Tibial artery (tissue), 4 donors: Measurements from ENCODE around the gene GTF3A.

Experiments
- DNase-seq, 2 donors: peaks; one replicate each; pipeline ENCODE4 v3.0.0-alpha.2; 2019
- H3K27ac ChIP-seq, 2 donors: fragments of 200-600 bp; sonication (generic) in 1 of 2; 1 replicate in 1 of 2; 2 replicates in 1 of 2; pipeline ENCODE4 v1.5.1; 2018 to 2019; ENCODE audit warnings: mild to moderate bottlenecking in 1 of 2
- H3K27me3 ChIP-seq, 2 donors: fragments of 200-600 bp; sonication (generic) in 1 of 2; one replicate each; pipeline versions ENCODE4 v1.5.1 to v1.6.0; 2016 to 2019
- H3K36me3 ChIP-seq, 3 donors: fragments of 200-600 bp; sonication (generic) in 2 of 3; one replicate each; pipeline ENCODE4 v1.5.1; 2016 to 2019; ENCODE audit warnings: mild to moderate bottlenecking in 2 of 3
- H3K4me1 ChIP-seq, 4 donors: fragments of 200-600 bp; sonication (generic) in 2 of 4; 1 replicate in 3 of 4; 2 replicates in 1 of 4; pipeline ENCODE4 v1.5.1; 2016 to 2019
- H3K4me3 ChIP-seq, 2 donors: fragments of 200-600 bp; sonication (generic) in 1 of 2; 1 replicate in 1 of 2; 2 replicates in 1 of 2; pipeline ENCODE4 v1.5.1; 2018 to 2019; ENCODE audit warnings: mild to moderate bottlenecking in 2 of 2
- H3K9me3 ChIP-seq, 3 donors: fragments of 200-600 bp; sonication (generic) in 1 of 3; one replicate each; pipeline ENCODE4 v1.5.1; 2016 to 2019
- CTCF ChIP-seq, 2 experiments: fragments of 200-600 bp in 1 of 2; fragments of 450-650 bp in 1 of 2; IDR thresholded peaks; one replicate each; pipeline ENCODE4 v1.5.1; 2017 to 2019; ENCODE audit warnings: antibody characterized with exemption in 2 of 2, mild to moderate bottlenecking in 1 of 2, moderate library complexity in 1 of 2
- intact Hi-C: fragments of 100-400 bp; cut with DNase I; formaldehyde crosslinking; loops from one replicate; pipeline ENCODE4 v1.15.0; 2023; ENCODE audit warnings: low total_unique reads

The GTF3A gene

GRCh38 chr13:27415116-27415515, 9.3 kb upstream of the GTF3A start:
- no peak for TF ChIP-seq CTCF (IDR thresholded peaks at IDR 0.05)
- H3K27ac ChIP-seq = no peak overlapping the region
- H3K4me1 ChIP-seq = no peaks in the 10 kb centered on the region
- intact Hi-C loops = no loop called here
- H3K27me3 ChIP-seq = peaks cover 0 to 12% of the 10 kb centered on the region in 2 donors
- H3K36me3 ChIP-seq = no peaks in the 10 kb centered on the region
- H3K9me3 ChIP-seq = no peaks in the 10 kb centered on the region
- H3K4me3 ChIP-seq = no peak overlapping the region
- no peak for DNase-seq

GRCh38 chr13:27419328-27419727, 5.1 kb upstream of the GTF3A start:
- no peak overlapping the region for H3K4me3 ChIP-seq
- H3K9me3 ChIP-seq = no peaks in the 10 kb centered on the region
- H3K36me3 ChIP-seq = no peaks in the 10 kb centered on the region
- peaks cover 0 to 4% (median 0%) of the 10 kb centered on the region in 4 donors for H3K4me1 ChIP-seq
- no peaks in the 10 kb centered on the region for H3K27me3 ChIP-seq
- no peak for TF ChIP-seq CTCF (IDR thresholded peaks at IDR 0.05)
- intact Hi-C loops = no loop called here
- DNase-seq = no peak
- H3K27ac ChIP-seq = no peak overlapping the region

GRCh38 chr13:27421101-27421871, 3.1 kb upstream of the GTF3A start:
- Histone ChIP-seq H3K9me3 (no peaks in the 10 kb centered on the region), H3K4me1 (peaks cover 0 to 18% (median 14%) of the 10 kb centered on the region in 4 donors), H3K27me3 (no peaks in the 10 kb centered on the region), H3K4me3 (no peak overlapping the region), H3K36me3 (no peaks in the 10 kb centered on the region), H3K27ac (no peak overlapping the region)
- DNase-seq = no peak
- TF ChIP-seq CTCF (IDR thresholded peaks at IDR 0.05) = no peak
- intact Hi-C loops = loop anchor here (10.0 kb wide), 2 partner anchors 46 to 204 kb away; partner anchors contain the start of genes LNX2 and POLR1D

- intact Hi-C loops = loop anchor here (10.0 kb wide), 2 partner anchors 49 to 201 kb away; partner anchors contain the start of genes LNX2 and POLR1D
- TF ChIP-seq CTCF (IDR thresholded peaks at IDR 0.05) = no peak
- H3K27ac ChIP-seq = no peak overlapping the region
- no peaks in the 10 kb centered on the region for H3K27me3 ChIP-seq
- no peak for DNase-seq
- H3K4me3 ChIP-seq = peak overlapping the region in 1 of 2 donors; percentile 81
- no peaks in the 10 kb centered on the region for H3K9me3 ChIP-seq
- H3K36me3 ChIP-seq = peaks cover 0 to 11% (median 2%) of the 10 kb centered on the region in 3 donors
- H3K4me1 ChIP-seq = peaks cover 0 to 33% (median 24%) of the 10 kb centered on the region in 4 donors
Observed at GRCh38 chr13:27423333-27423732, 1.1 kb upstream of the GTF3A start.

GRCh38 chr13:27425158-27425917, 919 bp downstream of the GTF3A start:
- no peak for TF ChIP-seq CTCF (IDR thresholded peaks at IDR 0.05)
- Histone ChIP-seq H3K4me1 (peaks cover 0 to 33% (median 24%) of the 10 kb centered on the region in 4 donors), H3K4me3 (peak overlapping the region; percentile 81 to 92), H3K36me3 (peaks cover 4 to 28% (median 21%) of the 10 kb centered on the region in 3 donors), H3K27me3 (no peaks in the 10 kb centered on the region), H3K27ac (peak overlapping the region; percentile 79 to 80), H3K9me3 (no peaks in the 10 kb centered on the region)
- DNase-seq = no peak
- intact Hi-C loops = loop anchor here (2.0 to 10.0 kb wide), 3 partner anchors 25 to 199 kb away; partner anchors contain the start of genes LNX2, MTIF3 and POLR1D
